T-helper 2 cell treated with Interferon-gamma antibody and Interleukin-4, amounts not matched to agents 100 ng/mL and 5 ng/mL, for 36 hours (primary cell): ENCODE measurements around the gene DNAI2. TPM values are rescaled to one million over a fixed set of nuclear protein-coding genes. Genes with fewer than 3 reads are reported as not detected.

Source experiments
- intact Hi-C: fragments of 100-400 bp; cut with micrococcal nuclease; formaldehyde crosslinking; loops from one replicate; pipeline ENCODE4 v1.15.1; 2023
- total RNA-seq: library from RNA; stranded (reverse); gene quantifications from 2 replicates; pipeline ENCODE4 v1.2.3, GENCODE V29; 2022

DNAI2 gene
- total RNA-seq, 1 donor from 2014 or later = 0.50 TPM

GRCh38 chr17:74358697-74359096, 84.7 kb downstream of the DNAI2 start:
- intact Hi-C loops = no loop called here

GRCh38 chr17:74359916-74360315, 85.9 kb downstream of the DNAI2 start:
- intact Hi-C loops = no loop called here

GRCh38 chr17:74360899-74361229, 86.8 kb downstream of the DNAI2 start:
- intact Hi-C loops = no loop called here

GRCh38 chr17:74361230-74362068, 87.4 kb downstream of the DNAI2 start, which contains the start of gene BTBD17:
Gene BTBD17, minus strand, starts transcription at chr17:74361868. Its CDS starts 49 bp downstream, at chr17:74361819.
- intact Hi-C loops = no loop called here

GRCh38 chr17:74362069-74362405, 88.0 kb downstream of the DNAI2 start:
- intact Hi-C loops = no loop called here

GRCh38 chr17:74362810-74363498, 88.9 kb downstream of the DNAI2 start:
- intact Hi-C loops = no loop called here

Other genes with a start within 250 kb of the DNAI2 start
- gene RPL38, start 70.6 kb upstream of the DNAI2 start, total RNA-seq = 1,109 and 1,152 TPM in 2 replicates
- 24.5 and 26.8 TPM in 2 replicates for gene TTYH2, start 60.7 kb upstream of the DNAI2 start, total RNA-seq
- gene KIF19, start 52.0 kb downstream of the DNAI2 start, total RNA-seq = 0.50 and 0.57 TPM in 2 replicates
- not detected in 2 replicates for gene BTBD17, start 87.6 kb downstream of the DNAI2 start, total RNA-seq
- gene GPR142, start 93.3 kb downstream of the DNAI2 start, total RNA-seq = not detected in 2 replicates
- gene GPRC5C, start 157.9 kb downstream of the DNAI2 start, total RNA-seq = 0.43 TPM in 1 of 2 replicates, not detected in the other
- 32.8 and 36.5 TPM in 2 replicates for gene CD300A, start 192.4 kb downstream of the DNAI2 start, total RNA-seq